Mesendoderm (in vitro differentiated cells): Measurements from ENCODE around the gene HOXA9.

Experiments used
- DNase-seq: peaks from one replicate; pipeline ENCODE4 v3.0.0; 2013
- H2AK5ac ChIP-seq: 2 replicates; pipeline ENCODE4 v1.6.1; 2013; ENCODE audit warnings: low read length, inconsistent platforms
- H2BK120ac ChIP-seq: 2 replicates; pipeline ENCODE4 v1.6.1; 2013; ENCODE audit warnings: low read depth, mild to moderate bottlenecking, low read length, moderate library complexity, mixed read lengths
- H2BK15ac ChIP-seq: replicated peaks from 2 replicates; pipeline ENCODE4 v1.6.1; 2013; ENCODE audit warnings: low read depth, mild to moderate bottlenecking, moderate library complexity
- H2BK5ac ChIP-seq: 2 replicates; pipeline ENCODE4 v1.6.1; 2013; ENCODE audit warnings: low read length, inconsistent platforms
- H3K18ac ChIP-seq: 2 replicates; pipeline ENCODE4 v1.6.1; 2013; ENCODE audit warnings: mild to moderate bottlenecking, low read length, mixed read lengths
- H3K23ac ChIP-seq: one replicate; pipeline ENCODE4 v1.6.1; 2013; ENCODE audit warnings: low read length
- H3K27ac ChIP-seq: 2 replicates; pipeline ENCODE4 v1.5.1; 2013; ENCODE audit warnings: low read depth, mild to moderate bottlenecking, inconsistent platforms, low read length, moderate library complexity
- H3K27me3 ChIP-seq: 2 replicates; pipeline ENCODE4 v1.6.1; 2013; ENCODE audit warnings: low read length, control low read depth, mild to moderate bottlenecking, inconsistent platforms; ENCODE audit not compliant: insufficient read depth, poor library complexity
- H3K36me3 ChIP-seq: 2 replicates; pipeline ENCODE4 v1.6.1; 2013; ENCODE audit warnings: low read length, inconsistent platforms; ENCODE audit not compliant: control insufficient read depth, insufficient read depth
- H3K4ac ChIP-seq: one replicate; pipeline ENCODE4 v1.6.1; 2013; ENCODE audit warnings: low read depth, mild to moderate bottlenecking, low read length, moderate library complexity
- H3K4me1 ChIP-seq: 2 replicates; pipeline ENCODE4 v1.6.1; 2013; ENCODE audit warnings: low read depth, low read length, inconsistent platforms; ENCODE audit not compliant: control insufficient read depth
- H3K4me2 ChIP-seq: 2 replicates; pipeline ENCODE4 v1.6.1; 2013; ENCODE audit warnings: low read length
- H3K4me3 ChIP-seq: 2 replicates; pipeline ENCODE4 v1.5.1; 2013; ENCODE audit warnings: mild to moderate bottlenecking, low read length
- H3K56ac ChIP-seq: one replicate; pipeline ENCODE4 v1.6.1; 2013; ENCODE audit warnings: low read length
- H3K79me1 ChIP-seq: 2 replicates; pipeline ENCODE4 v1.6.1; 2013; ENCODE audit warnings: low read length, inconsistent platforms
- H3K79me2 ChIP-seq: 2 replicates; pipeline ENCODE4 v1.6.1; 2013; ENCODE audit warnings: mild to moderate bottlenecking, low read length; ENCODE audit not compliant: control insufficient read depth, insufficient read depth
- H3K9ac ChIP-seq: 2 replicates; pipeline ENCODE4 v1.6.1; 2013; ENCODE audit warnings: low read length, inconsistent platforms
- H4K5ac ChIP-seq: one replicate; pipeline ENCODE4 v1.6.1; 2013; ENCODE audit warnings: low read length
- H4K8ac ChIP-seq: one replicate; pipeline ENCODE4 v1.6.1; 2013; ENCODE audit warnings: low read depth, mild to moderate bottlenecking, control low read depth, low read length, moderate library complexity
- WGBS: extraction: QIAGEN DNeasy Blood & Tissue Kit; methylation state at CpG from one replicate; pipeline ENCODE4 v1.1.7; 2013; ENCODE audit warnings: low lambda C conversion rate, missing lambda C conversion rate; ENCODE audit not compliant: insufficient coverage; ENCODE audit errors: extremely low coverage; 5-methylcytosine and 5-hydroxymethylcytosine counted together

The HOXA9 gene

DNA sequence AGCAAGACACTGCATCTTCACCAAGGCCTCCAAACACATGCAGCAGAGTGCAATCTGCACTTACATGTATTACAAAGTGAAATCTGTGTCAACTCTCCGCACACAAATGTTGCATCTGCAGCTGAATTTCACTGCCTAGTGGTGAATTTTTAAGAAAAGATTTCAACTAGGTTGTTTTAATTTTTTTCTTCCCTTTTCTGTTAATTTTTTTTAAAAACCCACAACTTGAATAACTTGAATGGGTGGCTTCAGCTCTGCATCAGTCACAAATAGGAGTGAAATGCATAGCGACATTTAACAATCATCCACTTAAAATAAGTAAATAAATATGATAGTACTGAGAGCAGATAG, 28.6 kb upstream of the HOXA9 start:
- no peaks in the 10 kb centered on the region for H3K4me1 ChIP-seq
- H3K27me3 ChIP-seq: peaks cover 69% of the 10 kb centered on the region
- no peak overlapping the region for H4K8ac ChIP-seq
- no peak overlapping the region for H2BK120ac ChIP-seq
- H3K9ac ChIP-seq: no peak overlapping the region
- no peak overlapping the region for H3K4me3 ChIP-seq
- H3K79me1 ChIP-seq: no peaks in the 10 kb centered on the region
- H3K56ac ChIP-seq: no peak overlapping the region
- no peak overlapping the region for H2BK5ac ChIP-seq
- no CpG with 5 or more reads among the region's 2 CpGs for WGBS
- no peak overlapping the region for H3K27ac ChIP-seq
- H4K5ac ChIP-seq: no peak overlapping the region
- no peak for DNase-seq
- H2BK15ac ChIP-seq: no peak overlapping the region
- no peak overlapping the region for H2AK5ac ChIP-seq
- H3K23ac ChIP-seq: no peak overlapping the region
- H3K36me3 ChIP-seq: no peaks in the 10 kb centered on the region
- H3K18ac ChIP-seq: no peak overlapping the region
- no peak overlapping the region for H3K4ac ChIP-seq
- H3K4me2 ChIP-seq: no peak overlapping the region
- H3K79me2 ChIP-seq: no peaks in the 10 kb centered on the region

- Histone ChIP-seq H3K4me2 (no peak overlapping the region), H3K18ac (no peak overlapping the region), H3K56ac (no peak overlapping the region), H2BK5ac (no peak overlapping the region), H3K79me2 (no peaks in the 10 kb centered on the region), H3K23ac (no peak overlapping the region), H2BK120ac (no peak overlapping the region), H3K27ac (no peak overlapping the region), H2AK5ac (no peak overlapping the region), H3K36me3 (no peaks in the 10 kb centered on the region), H3K4me3 (no peak overlapping the region), H3K79me1 (no peaks in the 10 kb centered on the region), H3K9ac (no peak overlapping the region), H3K27me3 (peaks cover 68% of the 10 kb centered on the region), H3K4me1 (no peaks in the 10 kb centered on the region), H3K4ac (no peak overlapping the region), H4K8ac (no peak overlapping the region), H4K5ac (no peak overlapping the region), H2BK15ac (no peak overlapping the region)
- no CpG with 5 or more reads among the region's 29 CpGs for WGBS
- no peak for DNase-seq
Observed at GRCh38 chr7:27193335-27194001, 28.1 kb upstream of the HOXA9 start.

DNA sequence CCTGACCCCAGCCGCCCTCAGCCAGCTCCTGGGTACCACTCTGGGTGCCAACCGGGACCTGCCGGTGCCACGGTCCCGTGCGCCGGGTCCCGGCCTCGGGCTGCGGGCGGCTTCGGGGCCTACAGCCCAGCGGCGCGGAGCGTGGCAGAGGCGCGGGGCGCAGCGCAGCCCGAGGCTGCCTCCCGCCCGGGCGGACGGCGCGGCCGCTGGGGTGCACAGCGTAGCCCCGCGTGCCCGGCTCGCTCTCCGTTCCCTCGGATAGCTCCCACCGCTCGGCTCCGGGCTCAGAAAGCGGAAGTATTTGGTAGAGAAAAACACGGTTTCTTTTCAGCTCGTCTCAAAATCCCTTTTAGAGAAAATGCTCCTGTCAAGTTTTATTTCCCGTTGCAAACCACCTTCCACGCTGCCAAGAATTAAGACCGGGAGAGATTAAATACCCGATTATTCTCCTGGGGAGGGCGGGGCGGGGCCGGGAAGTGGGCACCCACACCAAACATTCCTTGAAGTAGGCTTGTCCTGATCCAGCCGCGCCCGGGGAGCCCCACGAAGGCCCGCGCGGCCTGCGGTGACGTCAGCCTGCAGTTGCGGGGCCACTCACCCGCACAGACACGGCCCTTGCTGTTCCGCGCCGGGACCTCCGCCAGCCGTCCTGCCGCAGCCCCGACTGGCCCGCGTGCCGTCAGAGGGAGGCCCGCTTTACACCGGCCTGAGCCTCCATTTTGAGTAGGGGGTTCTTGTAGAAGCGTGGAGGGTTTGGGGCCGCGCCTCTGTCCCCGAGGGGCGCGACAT, 27.4 kb upstream of the HOXA9 start:
- H2BK5ac ChIP-seq: no peak overlapping the region
- no peak overlapping the region for H3K9ac ChIP-seq
- H3K4ac ChIP-seq: no peak overlapping the region
- H3K79me1 ChIP-seq: no peaks in the 10 kb centered on the region
- H3K36me3 ChIP-seq: no peaks in the 10 kb centered on the region
- H3K18ac ChIP-seq: no peak overlapping the region
- H2AK5ac ChIP-seq: no peak overlapping the region
- no peak overlapping the region for H3K27ac ChIP-seq
- peak overlapping the region; percentile 53 for H3K4me2 ChIP-seq
- H4K8ac ChIP-seq: no peak overlapping the region
- no peaks in the 10 kb centered on the region for H3K79me2 ChIP-seq
- H3K4me3 ChIP-seq: no peak overlapping the region
- H3K23ac ChIP-seq: peak overlapping the region; percentile 81
- H3K56ac ChIP-seq: no peak overlapping the region
- H3K27me3 ChIP-seq: peaks cover 68% of the 10 kb centered on the region
- H4K5ac ChIP-seq: no peak overlapping the region
- no CpG with 5 or more reads among the region's 78 CpGs for WGBS
- no peak overlapping the region for H2BK120ac ChIP-seq
- no peaks in the 10 kb centered on the region for H3K4me1 ChIP-seq
- no peak overlapping the region for H2BK15ac ChIP-seq
- no peak for DNase-seq

- DNase-seq: peak; percentile 55
- H3K79me1 ChIP-seq: no peaks in the 10 kb centered on the region
- H3K18ac ChIP-seq: no peak overlapping the region
- no peak overlapping the region for H2AK5ac ChIP-seq
- WGBS: no CpG with 5 or more reads among the region's 42 CpGs
- no peak overlapping the region for H4K5ac ChIP-seq
- H3K27ac ChIP-seq: no peak overlapping the region
- no peak overlapping the region for H2BK5ac ChIP-seq
- no peaks in the 10 kb centered on the region for H3K79me2 ChIP-seq
- no peak overlapping the region for H3K23ac ChIP-seq
- no peak overlapping the region for H2BK120ac ChIP-seq
- H3K4me2 ChIP-seq: peak overlapping the region; percentile 53
- no peak overlapping the region for H4K8ac ChIP-seq
- H3K4ac ChIP-seq: no peak overlapping the region
- no peak overlapping the region for H3K9ac ChIP-seq
- H3K27me3 ChIP-seq: peaks cover 71% of the 10 kb centered on the region
- no peaks in the 10 kb centered on the region for H3K36me3 ChIP-seq
- no peak overlapping the region for H2BK15ac ChIP-seq
- no peak overlapping the region for H3K4me3 ChIP-seq
- H3K4me1 ChIP-seq: no peaks in the 10 kb centered on the region
- peak overlapping the region; percentile 54 for H3K56ac ChIP-seq
Observed at GRCh38 chr7:27191833-27192545, 26.7 kb upstream of the HOXA9 start.

- Histone ChIP-seq H3K23ac (no peak overlapping the region), H3K4me3 (no peak overlapping the region), H3K4ac (no peak overlapping the region), H2BK15ac (no peak overlapping the region), H3K36me3 (no peaks in the 10 kb centered on the region), H3K4me2 (no peak overlapping the region), H2BK120ac (no peak overlapping the region), H3K9ac (no peak overlapping the region), H4K8ac (no peak overlapping the region), H3K4me1 (no peaks in the 10 kb centered on the region), H3K79me2 (no peaks in the 10 kb centered on the region), H3K27me3 (peaks cover 76% of the 10 kb centered on the region), H2AK5ac (no peak overlapping the region), H3K27ac (no peak overlapping the region), H4K5ac (no peak overlapping the region), H3K56ac (no peak overlapping the region), H2BK5ac (no peak overlapping the region), H3K79me1 (no peaks in the 10 kb centered on the region), H3K18ac (no peak overlapping the region)
- DNase-seq: no peak
- WGBS: no CpG with 5 or more reads among the region's 15 CpGs
Observed at GRCh38 chr7:27191161-27191731, 25.9 kb upstream of the HOXA9 start.
